NCI-H1436 (cell line): ENCODE data around the gene SV2B.

Source experiments
- DNase-seq: peaks from one replicate; lab custom pipeline; 2025; lab: John Stamatoyannopoulos, UW

Gene SV2B

DNA sequence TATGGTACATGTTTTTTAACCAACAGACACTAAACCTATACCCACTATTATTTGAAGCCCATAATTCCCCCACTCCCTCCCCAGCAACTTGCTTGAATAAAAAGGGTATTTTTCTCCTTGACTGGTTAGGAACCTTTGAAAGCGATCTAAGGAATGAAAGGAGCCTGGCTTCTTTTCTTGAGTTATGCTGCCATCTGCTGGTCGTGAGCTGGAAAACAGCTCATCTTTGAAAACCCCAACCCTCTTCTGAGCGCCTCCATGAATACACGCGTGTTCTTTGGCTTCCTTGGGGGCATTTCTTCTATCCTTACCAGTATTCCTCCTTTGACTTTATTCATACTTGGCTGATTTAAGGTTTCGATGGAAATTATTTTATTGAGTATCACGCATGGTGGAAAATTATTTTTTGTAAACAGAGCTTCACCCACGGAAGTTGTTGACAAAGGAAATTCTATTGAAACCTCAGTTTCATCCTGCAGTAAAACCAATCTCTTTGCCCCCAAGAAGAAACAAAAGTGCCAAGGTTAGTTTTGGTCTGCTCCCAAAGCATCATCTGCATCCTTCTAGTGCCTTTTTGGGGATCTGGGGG is 171.6 kb downstream of the SV2B start:
- DNase-seq: peak; percentile 75

DNA sequence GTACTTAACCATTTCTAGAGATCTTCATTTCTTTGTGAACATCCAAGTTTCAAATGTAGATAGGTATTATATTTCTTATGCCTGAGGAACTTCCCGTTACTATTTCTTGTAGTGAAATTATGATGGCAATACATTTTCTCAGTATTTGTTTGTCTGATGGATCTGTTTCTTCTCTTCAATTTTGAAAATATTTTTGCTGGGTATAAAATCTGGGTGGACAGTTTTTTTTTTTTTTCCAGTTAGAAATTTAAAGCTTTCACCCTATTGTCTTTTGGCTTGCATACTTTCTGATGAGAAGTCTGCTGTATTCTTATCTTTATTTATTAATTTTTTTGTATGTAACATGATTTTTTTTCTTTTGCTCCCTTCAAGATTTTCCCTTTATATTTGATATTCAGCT is 175.8 kb downstream of the SV2B start:
- no peak for DNase-seq

DNA sequence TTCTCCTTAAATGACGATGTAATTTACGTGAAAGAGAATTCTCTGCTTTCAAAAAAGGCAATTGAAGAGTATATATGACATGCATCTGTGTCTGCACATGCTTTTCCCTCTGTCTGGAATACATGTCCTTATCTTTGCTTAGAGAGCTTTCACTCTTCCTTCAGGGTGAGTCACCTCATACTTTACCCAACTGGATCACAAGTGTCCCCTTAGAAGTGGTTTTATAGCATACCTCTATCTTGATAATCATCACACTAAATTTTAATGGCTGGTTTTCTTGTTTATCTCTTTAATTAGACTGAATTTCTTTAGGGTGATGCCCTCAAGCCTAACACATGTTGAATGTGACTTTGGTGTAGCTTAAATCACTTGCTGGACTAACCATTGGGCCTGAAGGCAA is 178.9 kb downstream of the SV2B start:
- no peak for DNase-seq

DNA sequence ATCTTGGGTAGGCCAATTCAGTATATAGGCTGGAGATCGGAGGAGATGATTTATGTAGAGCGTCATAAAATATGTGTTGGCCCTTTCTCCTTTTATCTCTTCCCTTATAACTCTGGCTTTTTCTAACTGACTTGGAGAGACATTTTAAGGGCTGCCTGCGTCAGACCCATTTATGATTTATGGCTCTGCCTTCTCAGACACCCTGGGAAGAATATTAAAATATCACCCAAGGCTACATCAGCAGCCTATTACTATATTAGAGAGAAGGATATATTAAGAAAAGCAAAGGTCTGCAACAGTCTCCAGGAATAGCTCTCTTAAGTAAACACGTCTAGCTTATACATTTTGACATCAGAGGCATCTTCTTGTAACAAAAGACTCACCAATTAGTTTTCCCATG is 179.4 kb downstream of the SV2B start:
- no peak for DNase-seq

DNA sequence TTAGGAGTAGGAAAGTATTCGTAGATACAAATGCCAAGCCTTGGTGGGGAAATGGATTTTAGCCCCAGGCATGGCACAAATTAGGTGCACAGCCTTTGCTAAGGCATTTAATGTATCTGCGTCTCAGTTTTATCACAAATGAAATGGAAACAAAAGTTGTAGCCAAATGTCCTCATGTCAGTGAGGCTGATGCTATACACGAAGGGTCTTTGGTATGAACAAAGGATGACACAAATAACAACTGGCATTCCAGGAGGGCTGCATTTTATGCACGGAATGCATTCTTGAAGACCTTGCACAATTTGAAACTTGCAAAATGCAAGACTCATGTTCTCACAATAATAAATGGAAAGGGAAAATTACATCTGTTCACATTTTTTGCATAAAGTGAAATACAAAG is 181.9 kb downstream of the SV2B start:
- DNase-seq: no peak

DNA sequence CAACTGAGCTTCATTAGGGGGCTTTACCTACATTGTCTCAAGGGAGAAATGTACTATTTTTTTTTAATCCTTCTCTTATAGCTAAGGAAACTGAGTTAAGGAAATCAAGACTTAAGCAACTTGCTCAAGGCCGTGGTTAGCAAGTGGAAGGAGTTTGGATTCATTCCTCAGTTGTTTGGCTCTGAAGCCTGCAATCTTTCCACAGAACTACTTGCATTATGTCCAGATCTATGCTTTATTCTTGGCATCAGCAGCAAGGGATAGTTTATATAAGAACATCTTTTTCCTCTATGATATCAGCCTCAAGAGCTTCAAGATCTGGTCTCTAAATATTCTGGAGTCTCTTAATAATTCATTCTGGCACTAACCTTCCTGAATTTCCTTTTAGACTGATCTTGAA is 182.4 kb downstream of the SV2B start:
- no peak for DNase-seq

DNA sequence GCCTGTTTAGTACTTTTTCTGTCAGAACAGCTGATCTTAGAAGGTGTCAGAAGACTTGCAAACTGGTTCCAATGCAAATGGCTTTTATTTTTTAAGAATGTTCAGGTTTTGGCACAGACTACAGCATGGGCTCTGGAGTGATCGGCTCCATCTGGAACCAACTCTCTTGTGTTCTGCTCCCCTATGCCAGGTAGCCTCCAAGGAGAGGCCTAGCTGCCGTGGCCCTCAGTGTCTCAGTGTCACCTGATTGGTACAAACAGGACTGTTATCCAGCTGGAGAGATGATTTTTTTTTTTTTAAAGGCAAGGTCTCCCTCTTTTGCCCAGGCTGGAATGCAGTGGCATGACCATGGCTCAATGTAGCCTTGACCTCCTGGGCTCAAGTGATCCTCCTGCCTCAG is 183.1 kb downstream of the SV2B start:
- DNase-seq: no peak

DNA sequence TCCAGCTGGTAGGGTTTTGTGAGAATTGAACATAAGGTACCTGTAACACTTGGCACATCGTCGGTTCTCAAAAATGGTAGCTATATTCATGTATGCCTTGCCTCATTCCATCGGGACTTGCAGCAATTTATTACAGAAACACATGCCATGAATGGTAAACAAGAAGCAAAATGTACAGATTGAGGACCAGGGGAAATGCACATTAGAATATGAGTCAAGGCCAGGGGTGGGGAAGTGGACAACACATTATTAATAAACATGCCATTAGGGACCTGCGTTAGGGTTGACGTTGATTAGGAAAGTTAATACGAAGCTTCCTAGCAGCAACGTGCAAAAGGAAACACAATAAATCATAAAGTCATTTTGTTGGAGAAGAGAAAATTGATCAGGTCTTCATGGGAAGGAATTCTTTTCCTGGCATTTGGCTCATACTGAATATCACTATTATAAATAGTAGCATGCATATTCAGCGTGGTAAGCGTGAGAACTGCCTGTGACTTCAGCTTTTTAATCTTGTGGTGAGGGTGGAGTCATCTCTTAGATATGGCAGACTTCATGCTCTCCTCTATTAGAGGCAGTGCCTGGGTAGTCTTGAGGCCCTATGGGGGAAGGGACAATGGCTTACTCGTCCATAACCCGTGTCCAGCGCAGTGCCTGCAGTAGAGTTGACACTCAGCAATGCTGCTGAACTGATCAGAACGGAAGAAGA is 184.9 kb downstream of the SV2B start:
- DNase-seq: no peak

DNA sequence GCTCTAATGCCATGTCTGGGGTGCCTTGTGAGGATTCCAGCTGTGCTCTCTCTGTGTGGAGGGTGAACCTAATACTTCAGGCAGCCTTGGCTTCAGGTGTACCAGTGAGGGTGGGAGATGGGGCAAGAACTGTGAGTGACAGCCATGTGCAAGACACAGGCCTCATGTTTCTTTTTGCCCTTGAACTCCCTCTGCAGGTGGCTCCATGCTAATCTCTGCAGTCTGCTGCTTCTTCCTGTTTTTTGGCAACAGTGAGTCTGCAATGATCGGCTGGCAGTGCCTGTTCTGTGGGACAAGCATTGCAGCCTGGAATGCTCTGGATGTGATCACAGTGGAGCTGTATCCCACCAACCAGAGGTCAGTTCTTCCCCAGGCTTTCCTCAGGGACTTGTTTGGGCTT is 189.3 kb downstream of the SV2B start:
- DNase-seq: no peak

DNA sequence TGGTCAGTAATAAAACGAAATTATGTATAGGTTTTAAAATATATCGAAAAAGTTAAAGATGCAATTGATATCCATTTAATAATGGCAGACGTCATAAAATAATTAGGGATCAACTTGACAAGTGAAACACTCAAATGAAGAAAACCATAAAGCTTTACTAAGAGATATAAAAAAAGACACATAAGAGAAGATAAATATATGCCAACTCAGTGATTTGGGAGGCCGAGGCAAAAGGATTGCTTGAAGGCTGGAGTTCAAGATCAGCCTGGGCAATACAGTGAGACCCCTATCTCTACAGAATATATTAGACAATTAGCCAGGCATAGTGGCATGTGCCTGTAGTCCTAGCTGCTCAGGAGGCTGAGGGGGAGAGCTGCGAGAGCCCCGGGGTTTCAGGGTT is 190.5 kb downstream of the SV2B start:
- no peak for DNase-seq

DNA sequence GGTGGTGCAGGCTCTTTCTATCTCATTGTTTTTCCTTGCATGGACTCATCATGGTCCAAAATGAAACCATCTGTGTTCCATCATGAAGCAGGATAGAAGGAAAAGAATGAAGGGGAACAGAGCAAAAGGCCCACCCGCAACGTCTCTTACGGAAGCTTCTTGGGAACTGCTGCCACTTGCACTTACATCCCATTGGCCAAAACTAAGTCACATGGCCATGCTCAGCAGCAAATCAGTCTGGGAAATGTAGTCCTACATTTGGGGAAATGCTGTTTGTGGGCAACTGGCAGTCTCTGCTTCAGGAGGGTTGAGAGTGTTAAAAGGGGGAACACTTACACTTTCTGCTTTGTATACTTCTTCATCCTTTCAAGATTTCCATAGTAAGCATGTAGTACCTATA is 191.6 kb downstream of the SV2B start:
- DNase-seq: no peak

DNA sequence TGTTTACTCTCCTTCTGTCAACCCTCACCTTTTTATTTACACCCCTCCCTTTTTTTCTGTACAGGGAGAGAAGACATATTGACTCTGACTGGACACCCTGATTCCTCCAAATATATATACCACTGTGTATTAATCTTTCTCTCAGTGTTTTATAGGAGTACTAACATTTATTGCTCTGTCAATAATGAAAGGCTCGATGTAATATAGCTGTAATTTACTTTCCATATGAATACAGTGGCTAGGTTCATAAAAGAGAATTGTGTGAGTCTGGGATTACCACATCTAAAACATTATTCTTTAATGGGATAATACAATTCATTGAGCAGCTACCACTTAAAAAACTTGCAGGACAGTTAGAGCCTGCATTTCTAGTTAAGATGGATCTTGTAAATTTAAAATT is 194.3 kb downstream of the SV2B start:
- no peak for DNase-seq

DNA sequence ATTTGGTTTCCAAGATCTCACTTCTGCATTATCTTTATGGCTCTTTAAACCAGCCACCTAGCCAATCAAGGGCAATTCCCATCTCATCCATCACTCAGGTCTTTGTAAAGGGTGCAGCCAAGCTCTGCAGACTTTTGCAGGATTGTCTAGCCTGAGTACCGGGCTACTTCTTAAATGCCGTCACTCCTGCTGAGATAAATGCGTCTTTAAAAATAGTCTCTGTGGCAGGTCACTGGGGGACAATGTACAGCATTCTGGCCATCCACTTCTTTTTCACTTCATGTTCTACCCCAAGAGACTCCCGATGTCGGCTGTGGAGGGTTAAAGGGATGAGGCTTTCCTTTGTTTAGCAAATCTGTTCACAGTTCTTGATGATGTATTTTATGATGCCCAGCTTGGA is 194.7 kb downstream of the SV2B start:
- no peak for DNase-seq

DNA sequence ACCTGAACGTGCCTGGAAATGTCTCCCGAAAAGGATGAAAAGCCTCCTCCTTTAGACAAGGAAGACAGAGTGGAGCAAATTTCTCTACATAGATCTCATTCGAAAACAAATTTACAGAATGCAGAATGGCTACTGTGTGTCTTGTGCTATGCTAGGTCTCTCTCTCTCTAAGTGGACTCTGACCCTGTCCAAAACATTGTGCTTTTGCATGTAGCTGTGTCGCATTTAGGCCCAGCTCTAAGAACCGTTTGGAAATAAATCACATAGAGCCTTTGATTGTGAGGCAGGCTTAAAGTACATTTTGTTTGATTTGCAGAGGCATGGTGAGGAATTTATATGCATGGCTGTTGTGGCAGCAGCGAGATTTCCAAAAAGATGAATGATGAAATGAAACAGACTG is 198.0 kb downstream of the SV2B start:
- no peak for DNase-seq

DNA sequence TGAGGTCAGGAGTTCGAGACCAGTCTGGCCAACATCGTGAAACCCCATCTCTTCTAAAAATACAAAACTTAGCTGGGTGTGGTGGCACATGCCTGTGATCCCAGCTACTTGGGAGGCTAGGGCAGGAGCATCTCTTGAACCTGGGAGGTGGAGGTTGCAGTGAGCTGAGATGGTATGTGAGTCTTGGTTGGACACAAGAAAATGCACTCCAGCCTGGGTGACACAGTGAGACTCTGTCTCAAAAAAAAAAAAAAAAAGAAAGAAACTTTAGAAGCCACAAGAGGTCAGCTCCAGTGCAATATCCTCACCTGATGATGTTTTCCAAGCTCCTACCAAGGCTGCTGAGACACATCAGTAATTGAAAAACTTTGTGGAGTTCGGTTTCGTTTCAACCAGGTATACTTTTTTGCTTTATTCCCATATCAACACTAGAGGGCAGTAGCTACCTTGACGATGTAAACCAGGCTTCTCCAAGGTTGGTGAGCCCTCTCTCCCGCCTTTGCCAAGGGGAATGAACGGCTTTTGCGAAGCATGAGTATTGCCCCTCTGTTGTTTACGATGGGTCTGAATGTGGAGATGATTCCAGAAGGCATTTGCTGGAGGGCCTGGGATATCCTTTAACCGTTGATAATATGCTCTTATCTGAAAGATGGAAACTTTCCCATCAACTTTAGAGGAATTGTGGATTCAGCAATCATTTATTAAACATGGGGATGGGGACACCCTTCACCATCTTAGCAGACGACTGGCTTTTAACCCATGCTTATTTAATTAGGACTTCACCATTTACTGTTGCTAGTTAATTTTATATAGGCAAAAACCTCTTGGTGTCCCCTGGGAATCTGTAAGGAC is 202.8 kb downstream of the SV2B start:
- peak; percentile 78 for DNase-seq

DNA sequence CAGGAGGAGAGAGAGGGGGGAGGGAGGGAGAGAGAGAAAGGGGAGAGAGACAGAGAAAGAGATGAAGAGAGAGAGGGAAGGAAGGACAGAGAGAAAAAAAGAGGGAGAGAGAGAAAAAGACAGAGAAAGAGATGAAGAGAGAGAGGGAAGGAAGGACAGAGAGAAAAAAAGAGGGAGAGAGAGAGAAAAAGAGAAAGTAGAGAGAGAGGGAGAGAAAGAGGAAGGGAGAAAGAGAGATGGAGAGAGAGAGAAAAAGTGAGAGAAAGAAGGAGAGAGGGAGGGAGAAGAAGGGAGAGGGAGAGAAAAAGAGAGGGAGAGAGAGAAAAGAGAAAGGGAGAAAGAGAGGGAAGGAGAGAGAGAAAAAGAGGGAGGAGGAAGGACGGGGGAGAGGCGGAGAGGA is 204.2 kb downstream of the SV2B start:
- no peak for DNase-seq

DNA sequence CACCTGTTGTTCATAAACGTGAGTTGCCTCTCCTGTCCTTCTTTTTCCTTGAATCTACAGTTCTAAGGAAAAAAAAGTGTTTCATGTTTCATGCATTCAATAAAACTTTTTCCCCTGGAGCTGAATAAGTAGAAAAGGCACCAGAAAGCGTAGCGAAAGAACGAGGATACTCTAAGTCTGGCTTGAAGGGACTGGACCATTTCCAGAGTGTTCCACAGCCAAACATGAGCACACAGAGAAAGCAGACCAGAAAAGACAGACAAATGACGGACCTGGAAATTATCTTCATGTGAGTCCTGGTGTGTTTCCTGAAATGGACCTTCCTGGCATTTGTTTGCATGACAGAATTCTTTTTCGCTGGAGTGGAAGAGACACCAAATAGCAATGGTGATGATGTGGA is 204.7 kb downstream of the SV2B start:
- no peak for DNase-seq

DNA sequence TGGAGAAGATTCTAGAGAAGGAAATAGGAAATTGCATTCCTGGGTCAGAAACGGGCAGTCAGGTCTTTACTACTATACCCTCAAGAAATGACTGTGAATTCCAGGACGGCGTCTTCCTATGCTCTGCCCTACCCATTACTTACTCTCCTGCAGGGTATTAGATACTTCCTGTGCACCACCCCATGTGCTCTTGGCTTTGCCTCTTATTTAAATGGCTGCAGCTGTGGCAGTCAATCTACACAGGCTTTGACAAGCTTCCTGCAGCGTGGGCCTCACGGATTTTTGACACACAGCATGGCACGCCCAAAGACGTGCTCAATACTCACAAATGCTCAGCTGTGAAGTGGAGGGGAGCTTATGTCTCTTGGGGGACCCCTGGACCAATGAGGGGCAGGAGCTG is 206.1 kb downstream of the SV2B start:
- no peak for DNase-seq

DNA sequence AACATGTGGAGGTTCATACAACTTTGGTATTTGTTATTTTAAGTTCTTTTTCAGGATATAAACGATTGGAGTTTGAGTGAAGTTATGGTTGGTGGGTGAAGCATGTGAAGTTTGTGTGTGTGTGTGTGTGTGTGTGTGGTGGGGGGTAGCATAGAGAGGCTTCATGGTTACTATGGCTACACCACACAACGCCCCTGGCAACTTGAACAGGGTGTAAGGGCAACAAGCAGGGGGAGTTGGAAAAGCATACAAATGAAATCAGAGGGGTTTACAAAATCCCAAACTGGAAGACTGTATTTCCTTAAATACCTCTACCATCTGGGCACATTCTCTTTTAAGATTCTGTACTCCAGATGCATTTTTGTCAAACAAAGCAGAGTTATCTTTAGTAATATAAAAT is 207.5 kb downstream of the SV2B start:
- DNase-seq: no peak

DNA sequence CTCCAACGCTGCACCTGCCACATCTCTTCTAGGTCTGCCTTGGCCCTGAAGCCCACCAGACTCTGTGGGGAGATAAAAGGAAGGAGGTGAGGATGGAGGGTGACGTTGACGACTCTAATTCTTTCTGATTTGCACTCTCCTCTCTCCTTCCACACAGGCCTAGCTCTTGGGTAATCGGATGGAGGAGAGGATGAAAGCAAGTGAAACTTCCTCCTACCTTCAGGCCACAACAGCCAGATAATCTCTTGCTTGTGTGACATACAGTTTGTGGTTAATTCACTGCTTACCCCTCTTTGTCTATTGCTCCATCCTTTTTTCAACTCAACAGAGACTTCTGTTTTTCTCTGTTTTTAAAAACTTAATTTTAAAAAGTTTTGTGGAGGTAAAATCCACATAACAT is 208.1 kb downstream of the SV2B start:
- DNase-seq: no peak

DNA sequence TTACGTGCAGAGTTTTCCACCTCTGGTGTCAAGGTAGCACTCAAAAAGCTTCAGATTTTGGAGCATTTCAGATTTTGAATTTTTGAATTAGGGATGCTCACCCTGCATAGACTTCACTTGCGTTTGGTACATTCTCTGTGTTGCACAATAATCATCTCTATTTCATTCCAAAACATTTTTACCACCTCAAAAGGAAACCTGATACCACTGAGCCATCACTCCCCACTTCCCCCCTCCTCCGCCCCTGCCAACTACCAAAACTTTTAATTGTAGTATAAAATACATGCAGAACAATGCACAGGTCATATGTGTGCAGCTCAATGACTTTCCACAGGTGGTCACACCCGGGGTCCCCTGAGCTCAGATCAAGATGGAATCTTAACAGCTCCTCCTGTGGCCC is 208.8 kb downstream of the SV2B start:
- no peak for DNase-seq

DNA sequence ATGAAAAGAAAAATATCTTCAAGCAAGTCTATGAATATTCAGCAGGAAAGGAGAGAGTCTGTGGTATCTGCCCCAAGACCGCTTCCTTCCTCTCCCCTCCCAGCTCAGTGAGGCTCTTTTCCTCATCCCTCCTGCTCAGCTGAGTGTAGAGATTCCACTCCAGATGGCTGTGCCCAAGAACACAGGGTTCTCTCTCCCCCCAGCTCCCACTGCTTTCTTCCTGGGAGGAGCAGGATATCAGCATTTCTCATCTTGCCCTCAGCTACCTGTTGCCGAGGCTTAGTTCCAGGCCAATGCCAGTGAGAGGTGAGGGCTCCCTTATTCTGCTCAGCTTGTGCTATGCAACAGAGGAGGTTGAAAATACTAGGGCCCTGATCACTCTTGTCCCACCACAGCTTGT is 211.9 kb downstream of the SV2B start:
- DNase-seq: no peak

DNA sequence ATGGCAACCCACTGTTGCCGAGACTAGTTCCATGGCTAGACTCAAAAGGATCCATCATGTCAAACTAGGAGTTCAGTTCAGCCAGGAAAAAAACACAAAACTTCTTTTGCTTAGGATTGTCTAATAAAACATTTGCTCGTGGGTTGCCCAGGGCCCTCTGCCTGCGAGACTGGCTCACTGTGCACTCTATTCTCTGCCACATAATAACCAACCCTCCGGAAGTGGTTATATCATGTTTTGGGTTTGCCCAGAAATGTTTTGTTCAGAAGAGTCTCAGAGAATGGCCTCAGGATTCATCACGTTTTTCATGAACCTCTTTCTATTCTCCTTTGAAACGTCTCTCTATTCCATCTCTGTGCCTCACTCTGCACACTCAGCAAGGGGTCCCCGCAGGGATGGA is 216.1 kb downstream of the SV2B start:
- no peak for DNase-seq
